ENCODE measurements around the gene ITLN1. TPM values are rescaled to one million over a fixed set of nuclear protein-coding genes. Genes with fewer than 3 reads are reported as not detected.
"Not testable (repeated sequence)": the region's sequence is repeated elsewhere in the genome, so short reads cannot be mapped to it uniquely, and the experiment has no call there.

The ITLN1 gene
- not detected for total RNA-seq

GRCh38 chr1:160885042-160885441, at the start of gene ITLN1:
ITLN1 (minus strand) TSS chr1:160885180; CDS start chr1:160884877, 303 bp downstream.
- no peak within 1 kb of the TSS for H3K4me3 Mint-ChIP-seq
- no peaks in the 10 kb centered on the region for H3K9me3 Mint-ChIP-seq (ENCODE audit: insufficient read depth)
- H3K4me1 Mint-ChIP-seq (ENCODE audit: low read depth) = peaks cover 10% of the 10 kb centered on the region
- no peaks in the 10 kb centered on the region for H3K36me3 Mint-ChIP-seq (ENCODE audit: low read depth)
- ChIA-PET CTCF (interaction anchor here (0.6 to 11.4 kb wide), 9 partner anchors 48 to 158 kb away, joined by 3 to 189 read pairs (median 5); partner anchors contain the start of genes ITLN2 and LY9), POLR2A (no interaction called here)
- ATAC-seq (no peak), DNase-seq (no peak)
- no peak within 1 kb of the TSS for H3K27ac Mint-ChIP-seq
- peaks cover 4% of the 10 kb centered on the region for H3K27me3 Mint-ChIP-seq (ENCODE audit: low read depth)

- H3K27me3 Mint-ChIP-seq (ENCODE audit: low read depth) = peaks cover 20% of the 10 kb centered on the region
- H3K9me3 Mint-ChIP-seq (ENCODE audit: insufficient read depth); H3K4me3 Mint-ChIP-seq; ATAC-seq; POLR2A ChIA-PET; DNase-seq; H3K36me3 Mint-ChIP-seq (ENCODE audit: low read depth); H3K4me1 Mint-ChIP-seq (ENCODE audit: low read depth); H3K27ac Mint-ChIP-seq; CTCF ChIA-PET: not testable (repeated sequence)
These were observed 48.3 kb upstream of the ITLN1 start for GRCh38 chr1:160933305-160933704.

- Mint-ChIP-seq H3K27ac (no peak overlapping the region), H3K36me3 (ENCODE audit: low read depth) (peaks cover 7% of the 10 kb centered on the region), H3K9me3 (ENCODE audit: insufficient read depth) (peaks cover 16% of the 10 kb centered on the region), H3K4me3 (no peak overlapping the region), H3K4me1 (ENCODE audit: low read depth) (no peaks in the 10 kb centered on the region), H3K27me3 (ENCODE audit: low read depth) (peaks cover 8% of the 10 kb centered on the region)
- POLR2A ChIA-PET = interaction anchor here (0.6 kb wide), 1 partner anchor 177 kb away, joined by 3 read pairs; no protein-coding TSS in a partner anchor
- CTCF ChIA-PET = interaction anchor here (0.5 to 1.6 kb wide), 3 partner anchors 65 to 146 kb away, joined by 3 to 5 read pairs (median 3); no protein-coding TSS in a partner anchor
- DNase-seq (no peak), ATAC-seq (no peak)
These were observed 40.8 kb upstream of the ITLN1 start for GRCh38 chr1:160925652-160926244.

- peaks cover 9% of the 10 kb centered on the region for H3K36me3 Mint-ChIP-seq (ENCODE audit: low read depth)
- peaks cover 11% of the 10 kb centered on the region for H3K27me3 Mint-ChIP-seq (ENCODE audit: low read depth)
- ChIA-PET CTCF (interaction anchor here (0.5 to 1.6 kb wide), 3 partner anchors 66 to 145 kb away, joined by 3 to 5 read pairs (median 3); no protein-coding TSS in a partner anchor), POLR2A (no interaction called here)
- H3K4me1 Mint-ChIP-seq (ENCODE audit: low read depth) = no peaks in the 10 kb centered on the region
- DNase-seq (no peak), ATAC-seq (no peak)
- peaks cover 16% of the 10 kb centered on the region for H3K9me3 Mint-ChIP-seq (ENCODE audit: insufficient read depth)
- H3K4me3 Mint-ChIP-seq = no peak overlapping the region
- H3K27ac Mint-ChIP-seq = no peak overlapping the region
These were observed 40.0 kb upstream of the ITLN1 start for GRCh38 chr1:160924791-160925651.

- ATAC-seq = no peak
- ChIA-PET CTCF (interaction anchor here (1.4 kb wide), 1 partner anchor 34 kb away, joined by 6 read pairs; no protein-coding TSS in a partner anchor), POLR2A (no interaction called here)
- Mint-ChIP-seq H3K4me3 (no peak overlapping the region), H3K4me1 (ENCODE audit: low read depth) (no peaks in the 10 kb centered on the region), H3K27ac (no peak overlapping the region), H3K36me3 (ENCODE audit: low read depth) (peaks cover 5% of the 10 kb centered on the region), H3K27me3 (ENCODE audit: low read depth) (peaks cover 30% of the 10 kb centered on the region), H3K9me3 (ENCODE audit: insufficient read depth) (no peaks in the 10 kb centered on the region)
- no peak for DNase-seq
These were observed 31.7 kb upstream of the ITLN1 start for GRCh38 chr1:160916666-160917065.

GRCh38 chr1:160913229-160913628, 28.2 kb upstream of the ITLN1 start:
- ATAC-seq; H3K4me3 Mint-ChIP-seq; H3K36me3 Mint-ChIP-seq (ENCODE audit: low read depth); H3K4me1 Mint-ChIP-seq (ENCODE audit: low read depth); POLR2A ChIA-PET; H3K27ac Mint-ChIP-seq; DNase-seq; H3K9me3 Mint-ChIP-seq (ENCODE audit: insufficient read depth): not testable (repeated sequence)
- CTCF ChIA-PET = interaction anchor here (1.6 kb wide), 1 partner anchor 41 kb away, joined by 5 read pairs; the partner anchor contains the start of gene ITLN2
- H3K27me3 Mint-ChIP-seq (ENCODE audit: low read depth) = peaks cover 12% of the 10 kb centered on the region

- Mint-ChIP-seq H3K27ac (no peak overlapping the region), H3K4me1 (ENCODE audit: low read depth) (no peaks in the 10 kb centered on the region), H3K27me3 (ENCODE audit: low read depth) (peaks cover 10% of the 10 kb centered on the region), H3K36me3 (ENCODE audit: low read depth) (no peaks in the 10 kb centered on the region), H3K9me3 (ENCODE audit: insufficient read depth) (no peaks in the 10 kb centered on the region), H3K4me3 (no peak overlapping the region)
- ATAC-seq = no peak
- ChIA-PET POLR2A (no interaction called here), CTCF (interaction anchor here (1.2 to 1.6 kb wide), 3 partner anchors 41 to 78 kb away, joined by 3 to 5 read pairs (median 5); partner anchors contain the start of gene ITLN2)
- no peak for DNase-seq
These were observed 26.9 kb upstream of the ITLN1 start for GRCh38 chr1:160911925-160912324.

- ChIA-PET CTCF (interaction anchor here (1.0 to 1.6 kb wide), 4 partner anchors 41 to 78 kb away, joined by 3 to 5 read pairs (median 4); partner anchors contain the start of gene ITLN2), POLR2A (no interaction called here)
- ATAC-seq (no peak), DNase-seq (no peak)
- Mint-ChIP-seq H3K27ac (no peak overlapping the region), H3K9me3 (ENCODE audit: insufficient read depth) (no peaks in the 10 kb centered on the region), H3K36me3 (ENCODE audit: low read depth) (no peaks in the 10 kb centered on the region), H3K4me1 (ENCODE audit: low read depth) (no peaks in the 10 kb centered on the region), H3K4me3 (no peak overlapping the region), H3K27me3 (ENCODE audit: low read depth) (peaks cover 5% of the 10 kb centered on the region)
These were observed 26.5 kb upstream of the ITLN1 start for GRCh38 chr1:160911441-160911840.

GRCh38 chr1:160910170-160910750, 25.3 kb upstream of the ITLN1 start:
- POLR2A ChIA-PET = no interaction called here
- no peaks in the 10 kb centered on the region for H3K9me3 Mint-ChIP-seq (ENCODE audit: insufficient read depth)
- no peak overlapping the region for H3K4me3 Mint-ChIP-seq
- H3K4me1 Mint-ChIP-seq (ENCODE audit: low read depth) = no peaks in the 10 kb centered on the region
- CTCF ChIA-PET = interaction anchor here (0.8 to 1.0 kb wide), 2 partner anchors 44 to 76 kb away, joined by 3 read pairs; partner anchors contain the start of gene ITLN2
- DNase-seq = no peak
- no peak overlapping the region for H3K27ac Mint-ChIP-seq
- ATAC-seq = no peak
- no peaks in the 10 kb centered on the region for H3K36me3 Mint-ChIP-seq (ENCODE audit: low read depth)
- peaks cover 2% of the 10 kb centered on the region for H3K27me3 Mint-ChIP-seq (ENCODE audit: low read depth)

- H3K27me3 Mint-ChIP-seq (ENCODE audit: low read depth) = no peaks in the 10 kb centered on the region
- H3K9me3 Mint-ChIP-seq (ENCODE audit: insufficient read depth) = no peaks in the 10 kb centered on the region
- no peak overlapping the region for H3K4me3 Mint-ChIP-seq
- ChIA-PET CTCF (interaction anchor here (1.2 to 1.8 kb wide), 3 partner anchors 10 to 183 kb away, joined by 3 to 5 read pairs (median 4); no protein-coding TSS in a partner anchor), POLR2A (no interaction called here)
- no peak overlapping the region for H3K27ac Mint-ChIP-seq
- no peak for ATAC-seq
- H3K4me1 Mint-ChIP-seq (ENCODE audit: low read depth) = no peaks in the 10 kb centered on the region
- DNase-seq = no peak
- no peaks in the 10 kb centered on the region for H3K36me3 Mint-ChIP-seq (ENCODE audit: low read depth)
These were observed 23.0 kb upstream of the ITLN1 start for GRCh38 chr1:160907976-160908375.

- Mint-ChIP-seq H3K4me1 (ENCODE audit: low read depth) (no peaks in the 10 kb centered on the region), H3K9me3 (ENCODE audit: insufficient read depth) (no peaks in the 10 kb centered on the region), H3K27me3 (ENCODE audit: low read depth) (peaks cover 10% of the 10 kb centered on the region), H3K36me3 (ENCODE audit: low read depth) (no peaks in the 10 kb centered on the region), H3K27ac (no peak overlapping the region), H3K4me3 (no peak overlapping the region)
- ATAC-seq (no peak), DNase-seq (no peak)
- CTCF ChIA-PET = interaction anchor here (1.0 to 1.2 kb wide), 2 partner anchors 14 to 46 kb away, joined by 4 to 5 read pairs; no protein-coding TSS in a partner anchor
- POLR2A ChIA-PET = no interaction called here
These were observed 20.6 kb upstream of the ITLN1 start for GRCh38 chr1:160905617-160905989.

Measured in activated CD8-positive, alpha-beta T cell treated with anti-CD3 and anti-CD28 coated beads, Interleukin-2, amount 10 ng/mL, durations not matched to agents 7 days and 5 days (primary cell).